Esophagus muscularis mucosa (tissue), 4 donors: ENCODE data around the gene GAS7. TPM values are rescaled to one million over a fixed set of nuclear protein-coding genes. Genes with fewer than 3 reads are reported as not detected.

ENCODE experiments used
- DNase-seq: peaks from one replicate; pipeline ENCODE4 v3.0.0-alpha.2; 2017; ENCODE audit errors: extremely low spot score
- H3K27ac ChIP-seq, 4 donors: fragments of 200-600 bp; sonication (generic); replicated peaks in 1 of 4; 1 replicate in 3 of 4; 2 replicates in 1 of 4; pipeline ENCODE4 v1.5.1; 2016 to 2019; ENCODE audit warnings: mild to moderate bottlenecking in 1 of 4
- H3K27me3 ChIP-seq, 4 donors: fragments of 200-600 bp; sonication (generic); one replicate each; pipeline versions ENCODE4 v1.5.1 to v1.6.0; 2016 to 2019
- H3K36me3 ChIP-seq, 4 donors: fragments of 200-600 bp; sonication (generic); one replicate each; pipeline ENCODE4 v1.5.1; 2016 to 2019
- H3K4me1 ChIP-seq, 4 donors: fragments of 200-600 bp; sonication (generic); one replicate each; pipeline ENCODE4 v1.5.1; 2016 to 2019
- H3K4me3 ChIP-seq, 4 donors: fragments of 200-600 bp; sonication (generic); 1 replicate in 2 of 4; 2 replicates in 2 of 4; pipeline ENCODE4 v1.5.1; 2016 to 2019; ENCODE audit warnings: mild to moderate bottlenecking in 4 of 4, moderate library complexity in 1 of 4
- H3K9me3 ChIP-seq, 4 donors: fragments of 200-600 bp; sonication (generic); 1 replicate in 3 of 4; 2 replicates in 1 of 4; pipeline ENCODE4 v1.5.1; 2016 to 2019
- EP300 ChIP-seq: sonication (generic); formaldehyde crosslinking; IDR thresholded peaks from one replicate; pipeline ENCODE4 v1.6.1; 2017; ENCODE audit warnings: antibody characterized with exemption
- POLR2A ChIP-seq: fragments of 450-650 bp; IDR thresholded peaks from one replicate; pipeline ENCODE4 v1.6.1; 2017; ENCODE audit warnings: antibody characterized with exemption, moderate library complexity, mild to moderate bottlenecking, low read depth
- POLR2AphosphoS5 ChIP-seq, 2 donors: sonication (generic); formaldehyde crosslinking; IDR thresholded peaks; one replicate each; pipeline ENCODE4 v1.6.1; 2017; ENCODE audit warnings: antibody characterized with exemption in 2 of 2
- WGBS: methylation state at CpG from one replicate; pipeline ENCODE4 v1.1.5; 2018; 5-methylcytosine and 5-hydroxymethylcytosine counted together
- intact Hi-C: fragments of 100-400 bp; cut with DNase I; formaldehyde crosslinking; loops from one replicate; pipeline ENCODE4 v1.15.1; 2023
- total RNA-seq, 4 donors: library from RNA; depleted of rRNA; stranded (reverse); fragments of >200 nt; gene quantifications; one replicate each; pipeline versions ENCODE4 v1.1.0 to v1.2.1, GENCODE V29; 2016
- TF ChIP-seq, protein P1 (sequence below), 3 experiments: fragments of 200-600 bp in 2 of 3; fragments of 450-650 bp in 1 of 3; sonication (generic) in 2 of 3; IDR thresholded peaks; one replicate each; pipeline ENCODE4 v1.5.1; 2017 to 2019; ENCODE audit warnings: antibody characterized with exemption in 3 of 3, mild to moderate bottlenecking in 2 of 3, moderate library complexity in 1 of 3

Gene GAS7
- total RNA-seq, 4 donors from 2014 or later: 77.3 to 124 (median 86.7) TPM

GRCh38 chr17:10092595-10092994, 105.8 kb downstream of the GAS7 start:
- intact Hi-C loops: no loop called here
- Histone ChIP-seq H3K9me3 (peaks cover 0 to 12% (median 8%) of the 10 kb centered on the region in 4 donors), H3K4me1 (peaks cover 28 to 56% (median 51%) of the 10 kb centered on the region in 4 donors), H3K27ac (no peak overlapping the region), H3K27me3 (no peaks in the 10 kb centered on the region), H3K36me3 (no peaks in the 10 kb centered on the region), H3K4me3 (no peak overlapping the region)
- DNase-seq: no peak
- 87% methylated on average over 2 of the region's 2 CpGs for WGBS
- TF ChIP-seq POLR2A (no peak), POLR2AphosphoS5 (IDR thresholded peaks at IDR 0.05) (no peak)
- TF ChIP-seq, protein P1, sequence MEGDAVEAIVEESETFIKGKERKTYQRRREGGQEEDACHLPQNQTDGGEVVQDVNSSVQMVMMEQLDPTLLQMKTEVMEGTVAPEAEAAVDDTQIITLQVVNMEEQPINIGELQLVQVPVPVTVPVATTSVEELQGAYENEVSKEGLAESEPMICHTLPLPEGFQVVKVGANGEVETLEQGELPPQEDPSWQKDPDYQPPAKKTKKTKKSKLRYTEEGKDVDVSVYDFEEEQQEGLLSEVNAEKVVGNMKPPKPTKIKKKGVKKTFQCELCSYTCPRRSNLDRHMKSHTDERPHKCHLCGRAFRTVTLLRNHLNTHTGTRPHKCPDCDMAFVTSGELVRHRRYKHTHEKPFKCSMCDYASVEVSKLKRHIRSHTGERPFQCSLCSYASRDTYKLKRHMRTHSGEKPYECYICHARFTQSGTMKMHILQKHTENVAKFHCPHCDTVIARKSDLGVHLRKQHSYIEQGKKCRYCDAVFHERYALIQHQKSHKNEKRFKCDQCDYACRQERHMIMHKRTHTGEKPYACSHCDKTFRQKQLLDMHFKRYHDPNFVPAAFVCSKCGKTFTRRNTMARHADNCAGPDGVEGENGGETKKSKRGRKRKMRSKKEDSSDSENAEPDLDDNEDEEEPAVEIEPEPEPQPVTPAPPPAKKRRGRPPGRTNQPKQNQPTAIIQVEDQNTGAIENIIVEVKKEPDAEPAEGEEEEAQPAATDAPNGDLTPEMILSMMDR (IDR thresholded peaks at IDR 0.05): no peak

DNA sequence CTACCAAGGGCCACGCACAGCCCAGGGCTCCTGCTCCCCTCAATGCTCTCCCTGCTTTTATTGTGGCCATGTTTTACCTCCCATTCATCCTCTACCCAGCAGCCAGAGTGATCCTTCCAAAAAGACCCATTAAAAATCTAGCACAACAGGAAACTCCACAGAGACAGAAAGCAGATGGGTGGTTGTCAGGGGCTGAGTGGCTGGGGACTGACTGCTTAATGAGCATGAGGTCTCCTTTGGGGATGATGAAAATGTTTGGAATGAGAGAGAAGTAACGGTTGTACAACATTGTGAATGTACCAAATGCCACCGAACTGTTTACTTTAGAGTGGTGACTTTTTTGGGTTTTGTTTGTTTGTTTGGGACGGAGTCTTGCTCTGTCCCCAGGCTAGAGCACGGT, 107.4 kb downstream of the GAS7 start:
- no peaks in the 10 kb centered on the region for H3K36me3 ChIP-seq
- peak overlapping the region in 2 of 4 donors; percentile 39 to 52 for H3K27ac ChIP-seq
- 73% methylated on average over 5 of the region's 5 CpGs for WGBS
- H3K4me1 ChIP-seq: peaks cover 39 to 65% (median 63%) of the 10 kb centered on the region in 4 donors
- DNase-seq: no peak
- H3K9me3 ChIP-seq: peaks cover 0 to 12% (median 8%) of the 10 kb centered on the region in 4 donors
- intact Hi-C loops: no loop called here
- H3K4me3 ChIP-seq: no peak overlapping the region
- no peaks in the 10 kb centered on the region for H3K27me3 ChIP-seq
- no peak for TF ChIP-seq POLR2A
- TF ChIP-seq, protein P1 (IDR thresholded peaks at IDR 0.05): no peak
- TF ChIP-seq EP300: no peak
- TF ChIP-seq POLR2AphosphoS5 (IDR thresholded peaks at IDR 0.05): no peak

DNA sequence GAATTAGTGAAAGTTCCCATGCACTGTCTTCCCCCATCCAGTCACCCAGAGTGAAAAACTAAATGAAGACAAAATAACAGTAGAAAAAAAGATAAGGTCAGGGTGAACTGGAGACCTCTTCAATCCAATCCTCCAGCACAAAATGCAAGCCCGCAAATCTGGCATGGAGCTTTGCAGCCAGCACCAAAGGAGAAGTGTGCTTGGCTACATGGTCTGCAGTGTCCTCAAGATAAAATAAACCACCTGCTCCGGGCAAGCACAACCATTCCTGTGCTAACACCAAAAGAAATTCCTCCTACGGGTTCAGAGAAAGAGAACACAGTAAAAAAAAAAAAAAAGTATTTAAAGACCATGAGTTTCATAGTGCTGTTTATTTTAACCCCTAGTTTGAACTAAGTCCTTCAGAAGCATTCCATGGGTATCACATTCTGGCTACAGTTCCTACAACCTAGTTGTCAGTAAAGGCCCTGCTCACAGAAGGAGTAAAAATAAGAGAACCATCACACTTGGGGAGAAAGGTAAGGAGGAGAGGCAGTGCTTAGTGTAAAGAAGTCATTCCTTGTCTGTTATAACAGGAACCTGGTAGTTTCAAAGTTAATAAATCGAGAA, 109.1 kb downstream of the GAS7 start:
- TF ChIP-seq POLR2A (no peak), POLR2AphosphoS5 (IDR thresholded peaks at IDR 0.05) (peak; percentile 14 to 25), EP300 (no peak)
- Histone ChIP-seq H3K36me3 (no peaks in the 10 kb centered on the region), H3K27me3 (no peaks in the 10 kb centered on the region), H3K27ac (peak overlapping the region; percentile 43 to 58 (median 50)), H3K9me3 (peaks cover 0 to 12% (median 8%) of the 10 kb centered on the region in 4 donors), H3K4me3 (no peak overlapping the region), H3K4me1 (peaks cover 34 to 68% (median 62%) of the 10 kb centered on the region in 4 donors)
- 25% methylated on average over 4 of the region's 4 CpGs for WGBS
- no peak for DNase-seq
- intact Hi-C loops: loop anchor here (10.0 kb wide), 1 partner anchor 116 kb away; no protein-coding TSS in a partner anchor

DNA sequence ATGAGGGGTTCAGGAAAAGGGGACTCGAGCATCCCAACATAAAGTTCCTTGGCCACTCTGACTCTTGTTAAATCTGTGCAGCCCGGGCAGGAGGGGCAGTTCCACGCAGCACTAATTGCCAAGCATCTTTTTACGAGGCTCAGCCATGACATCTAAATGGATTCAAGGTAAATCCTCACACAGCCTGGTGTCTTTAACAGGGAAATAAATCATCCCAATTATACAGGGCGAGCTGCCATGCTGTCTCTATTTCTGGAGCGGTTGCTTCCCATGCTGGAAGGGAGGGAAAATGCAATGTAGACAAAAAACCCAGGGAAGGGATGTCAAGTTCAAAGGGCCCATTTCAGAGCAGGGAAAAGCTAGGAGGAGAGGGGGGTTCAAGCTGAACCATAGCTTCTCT, 110.0 kb downstream of the GAS7 start:
- DNase-seq: no peak
- intact Hi-C loops: loop anchor here (10.0 kb wide), 1 partner anchor 116 kb away; no protein-coding TSS in a partner anchor
- TF ChIP-seq, protein P1 (IDR thresholded peaks at IDR 0.05): no peak
- no peak for TF ChIP-seq POLR2A
- TF ChIP-seq POLR2AphosphoS5 (IDR thresholded peaks at IDR 0.05): no peak
- TF ChIP-seq EP300: no peak
- no peak overlapping the region for H3K4me3 ChIP-seq
- no peaks in the 10 kb centered on the region for H3K36me3 ChIP-seq
- peaks cover 0 to 12% (median 8%) of the 10 kb centered on the region in 4 donors for H3K9me3 ChIP-seq
- H3K27me3 ChIP-seq: no peaks in the 10 kb centered on the region
- H3K27ac ChIP-seq: peak overlapping the region; percentile 34 to 58 (median 46)
- 49% methylated on average over 6 of the region's 6 CpGs for WGBS
- H3K4me1 ChIP-seq: peaks cover 34 to 68% (median 60%) of the 10 kb centered on the region in 4 donors

GRCh38 chr17:10087355-10087754, 111.1 kb downstream of the GAS7 start:
- intact Hi-C loops: loop anchor here (10.0 kb wide), 1 partner anchor 117 kb away; no protein-coding TSS in a partner anchor
- Histone ChIP-seq H3K36me3 (no peaks in the 10 kb centered on the region), H3K4me1 (peaks cover 34 to 68% (median 60%) of the 10 kb centered on the region in 4 donors), H3K4me3 (no peak overlapping the region), H3K27me3 (no peaks in the 10 kb centered on the region), H3K27ac (peak overlapping the region in 2 of 4 donors; percentile 30 to 34), H3K9me3 (peaks cover 0 to 3% (median 2%) of the 10 kb centered on the region in 4 donors)
- TF ChIP-seq, protein P1 (IDR thresholded peaks at IDR 0.05): no peak
- TF ChIP-seq POLR2AphosphoS5 (IDR thresholded peaks at IDR 0.05) (no peak), POLR2A (no peak), EP300 (no peak)
- DNase-seq: no peak
- WGBS: 71% methylated on average over 3 of the region's 3 CpGs
